Umbilical cord (tissue), 2 donors: Measurements from ENCODE around the gene STOX2. TPM values are rescaled to one million over a fixed set of nuclear protein-coding genes. Genes with fewer than 3 reads are reported as not detected.

Experiments
- DNase-seq: peaks from one replicate; pipeline ENCODE4 v3.0.0-alpha.2; 2015; ENCODE audit warnings: low spot score
- total RNA-seq: library from RNA; depleted of rRNA; stranded (reverse); fragments of >200 nt; gene quantifications from one replicate; pipeline ENCODE4 v1.2.3, GENCODE V29; 2014; ENCODE audit warnings: low replicate concordance; ENCODE audit not compliant: insufficient read depth

Gene STOX2
- total RNA-seq, 1 donor from 2014 or later: 17.6 TPM

GRCh38 chr4:184067931-184068554, 162.9 kb downstream of the STOX2 start:
- DNase-seq: no peak

Other genes starting within 250 kb of the STOX2 start
- gene RWDD4, start 246.1 kb upstream of the STOX2 start, total RNA-seq: 10.8 TPM
- gene TRAPPC11, start 246.0 kb upstream of the STOX2 start, total RNA-seq: 64.5 TPM